Measurements from ENCODE around the gene FAM209B. TPM values are rescaled to one million over a fixed set of nuclear protein-coding genes. Genes with fewer than 3 reads are reported as not detected.

The FAM209B gene
- 0.21 to 0.72 TPM (median 0.48 TPM) in 5 replicates for total RNA-seq (2022; extraction: Qiagen RNA extraction; ENCODE audit: low read depth)

GRCh38 chr20:56532946-56533345, at the start of gene FAM209B:
FAM209B (plus strand) TSS chr20:56533246; CDS start chr20:56533342, 96 bp downstream.

GRCh38 chr20:56524444-56524843, 8.6 kb upstream of the FAM209B start, which contains the start of gene FAM209A:
FAM209A (plus strand) TSS chr20:56524744; CDS start chr20:56524809, 65 bp downstream.

Other genes starting within 250 kb of the FAM209B start
- 9.4 to 12.8 TPM (median 11.7 TPM) in 5 replicates for gene FAM210B, start 174.3 kb upstream of the FAM209B start, total RNA-seq (2022; extraction: Qiagen RNA extraction; ENCODE audit: low read depth)
- 99.1 to 112 TPM (median 106 TPM) in 5 replicates for gene AURKA, start 141.0 kb upstream of the FAM209B start, total RNA-seq (2022; extraction: Qiagen RNA extraction; ENCODE audit: low read depth)
- 35.8 to 40.1 TPM (median 38.8 TPM) in 5 replicates for gene CSTF1, start 140.6 kb upstream of the FAM209B start, total RNA-seq (2022; extraction: Qiagen RNA extraction; ENCODE audit: low read depth)
- 0.05 TPM in 1 of 5 replicates, not detected in the others for gene CASS4, start 121.0 kb upstream of the FAM209B start, total RNA-seq (2022; extraction: Qiagen RNA extraction; ENCODE audit: low read depth)
- 74.3 to 97.3 TPM (median 91.8 TPM) in 5 replicates for gene RTF2, start 64.6 kb upstream of the FAM209B start, total RNA-seq (2022; extraction: Qiagen RNA extraction; ENCODE audit: low read depth)
- gene FAM209A, start 8.5 kb upstream of the FAM209B start, total RNA-seq (2022; extraction: Qiagen RNA extraction; ENCODE audit: low read depth): 0.22 to 0.39 TPM (median 0.34 TPM) in 4 of 5 replicates, not detected in the other
- gene TFAP2C, start 96.1 kb downstream of the FAM209B start, total RNA-seq (2022; extraction: Qiagen RNA extraction; ENCODE audit: low read depth): 13.5 to 16.3 TPM (median 15.6 TPM) in 5 replicates